OCI-LY1 (cell line): ENCODE measurements around the gene NKAIN2.
"Not testable (repeated sequence)": the region's sequence is repeated elsewhere in the genome, so short reads cannot be mapped to it uniquely, and the experiment has no call there.

Experiments used
- H2AFZ ChIP-seq: fragments of 200-600 bp; sonication (generic), shearing (Covaris generic); 2 replicates; pipeline ENCODE4 v1.6.0; 2014; ENCODE audit warnings: antibody characterized with exemption, mild to moderate bottlenecking, low read length
- H3F3A ChIP-seq: fragments of 200-600 bp; sonication (generic), shearing (Covaris generic); 2 replicates; pipeline ENCODE4 v1.6.0; 2014; ENCODE audit warnings: mild to moderate bottlenecking, antibody characterized with exemption, low read length, moderate library complexity; ENCODE audit not compliant: insufficient read depth
- H3K27ac ChIP-seq: fragments of 200-600 bp; sonication (generic); 2 replicates; pipeline ENCODE4 v1.5.1; 2014; ENCODE audit warnings: low read length, mixed run types, mild to moderate bottlenecking, low read depth; ENCODE audit not compliant: poor library complexity, severe bottlenecking
- H3K27me3 ChIP-seq: fragments of 200-600 bp; sonication (generic); 2 replicates; pipeline ENCODE4 v1.6.0; 2014; ENCODE audit warnings: antibody characterized with exemption, mild to moderate bottlenecking, low read length, moderate library complexity; ENCODE audit not compliant: insufficient read depth
- H3K36me3 ChIP-seq: fragments of 200-600 bp; sonication (generic); 2 replicates; pipeline ENCODE4 v1.6.1; 2014; ENCODE audit warnings: mild to moderate bottlenecking, antibody characterized with exemption, low read length, moderate library complexity, mixed read lengths; ENCODE audit not compliant: insufficient read depth
- H3K4me1 ChIP-seq: fragments of 200-600 bp; sonication (generic); 2 replicates; pipeline ENCODE4 v1.5.1; 2014; ENCODE audit warnings: mild to moderate bottlenecking, low read length, moderate library complexity; ENCODE audit not compliant: insufficient read depth, severe bottlenecking
- H3K4me2 ChIP-seq: fragments of 200-600 bp; sonication (generic), shearing (Covaris generic); 2 replicates; pipeline ENCODE4 v1.6.1; 2014; ENCODE audit warnings: low read length
- H3K4me3 ChIP-seq: fragments of 200-600 bp; sonication (generic); 2 replicates; pipeline ENCODE4 v1.5.1; 2014; ENCODE audit warnings: low read length, low read depth, mild to moderate bottlenecking, mixed read lengths; ENCODE audit not compliant: poor library complexity, severe bottlenecking
- H3K79me2 ChIP-seq: fragments of 200-600 bp; shearing (Covaris generic); 2 replicates; pipeline ENCODE4 v1.6.1; 2016; ENCODE audit warnings: mixed run types, low read length, mixed read lengths; ENCODE audit not compliant: insufficient read depth
- H3K9ac ChIP-seq: fragments of 200-600 bp; sonication (generic), shearing (Covaris generic); 2 replicates; pipeline ENCODE4 v1.6.1; 2014; ENCODE audit warnings: mild to moderate bottlenecking, low read length, mixed read lengths
- H3K9me2 ChIP-seq: fragments of 200-600 bp; sonication (generic), shearing (Covaris generic); 2 replicates; pipeline ENCODE4 v1.6.1; 2014; ENCODE audit warnings: low read depth, mild to moderate bottlenecking, low read length, mixed read lengths
- H3K9me3 ChIP-seq: fragments of 200-600 bp; shearing (Covaris generic); 2 replicates; pipeline ENCODE4 v1.6.1; 2014; ENCODE audit warnings: low read length, mixed read lengths
- H4K20me1 ChIP-seq: fragments of 200-600 bp; sonication (generic), shearing (Covaris generic); 2 replicates; pipeline ENCODE4 v1.6.0; 2016; ENCODE audit warnings: mild to moderate bottlenecking, low read length; ENCODE audit not compliant: insufficient read depth
- CTCF ChIP-seq: fragments of 200-600 bp; sonication (generic), shearing (Covaris generic); IDR thresholded peaks from 2 replicates; pipeline ENCODE4 v1.5.1; 2017; ENCODE audit warnings: mild to moderate bottlenecking, antibody characterized with exemption, low read length, moderate library complexity, mixed read lengths
- EZH2 ChIP-seq: fragments of 200-600 bp; sonication (generic), shearing (Covaris generic); IDR thresholded peaks from 2 replicates; pipeline ENCODE4 v1.8.0; 2017; ENCODE audit warnings: borderline replicate concordance, mixed run types, mild to moderate bottlenecking, antibody characterized with exemption, low read length, moderate library complexity, mixed read lengths

NKAIN2 gene

GRCh38 chr6:123909989-123910388, 106.3 kb downstream of the NKAIN2 start:
- H4K20me1 ChIP-seq, result no peaks in the 10 kb centered on the region
- H3K36me3 ChIP-seq, result no peaks in the 10 kb centered on the region
- H2AFZ ChIP-seq, result no peak overlapping the region
- H3K4me2 ChIP-seq, result no peak overlapping the region
- no peaks in the 10 kb centered on the region for H3K4me1 ChIP-seq
- H3K4me3 ChIP-seq, result no peak overlapping the region
- no peaks in the 10 kb centered on the region for H3K27me3 ChIP-seq
- no peaks in the 10 kb centered on the region for H3K9me2 ChIP-seq
- H3F3A ChIP-seq, result no peaks in the 10 kb centered on the region
- no peaks in the 10 kb centered on the region for H3K79me2 ChIP-seq
- no peak overlapping the region for H3K9ac ChIP-seq
- H3K27ac ChIP-seq, result no peak overlapping the region
- no peaks in the 10 kb centered on the region for H3K9me3 ChIP-seq
- no peak for TF ChIP-seq CTCF
- TF ChIP-seq EZH2, result no peak

GRCh38 chr6:123913863-123914262, 110.2 kb downstream of the NKAIN2 start:
- Histone ChIP-seq H4K20me1 (no peaks in the 10 kb centered on the region), H3F3A (no peaks in the 10 kb centered on the region), H3K9me3 (no peaks in the 10 kb centered on the region), H3K79me2 (no peaks in the 10 kb centered on the region), H3K9me2 (no peaks in the 10 kb centered on the region), H3K4me2 (no peak overlapping the region), H2AFZ (no peak overlapping the region), H3K4me3 (no peak overlapping the region), H3K4me1 (no peaks in the 10 kb centered on the region), H3K9ac (no peak overlapping the region), H3K27me3 (no peaks in the 10 kb centered on the region), H3K36me3 (no peaks in the 10 kb centered on the region), H3K27ac (no peak overlapping the region)
- TF ChIP-seq CTCF (no peak), EZH2 (no peak)

GRCh38 chr6:123923379-123923778, 119.7 kb downstream of the NKAIN2 start:
- H3K27ac ChIP-seq, H3K9me3 ChIP-seq, H3K27me3 ChIP-seq, H3K4me1 ChIP-seq, H2AFZ ChIP-seq, H3K9ac ChIP-seq, H3K36me3 ChIP-seq, H3K4me3 ChIP-seq, H3K4me2 ChIP-seq, H3F3A ChIP-seq, H4K20me1 ChIP-seq, H3K79me2 ChIP-seq, H3K9me2 ChIP-seq: not testable (repeated sequence)

DNA sequence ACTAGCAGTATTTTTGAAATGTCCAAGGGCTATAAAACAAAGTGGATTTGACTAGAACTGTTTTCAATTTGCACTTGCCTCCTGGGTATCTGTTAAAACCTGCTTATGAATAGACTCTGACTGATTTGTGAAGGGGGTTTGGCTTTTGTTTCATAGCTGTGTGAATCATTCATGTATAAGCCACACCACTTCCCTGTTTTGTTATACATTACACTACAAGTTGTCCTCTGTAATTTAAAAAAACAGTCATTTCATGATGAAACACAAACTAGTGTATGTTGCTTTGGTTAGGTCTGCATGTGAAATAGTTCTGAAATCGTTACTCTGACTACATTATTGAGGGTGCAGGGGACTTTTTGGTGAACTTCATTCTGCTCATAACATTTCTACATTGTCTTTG, 121.7 kb downstream of the NKAIN2 start:
- no peak overlapping the region for H3K27ac ChIP-seq
- no peaks in the 10 kb centered on the region for H3K4me1 ChIP-seq
- no peak overlapping the region for H2AFZ ChIP-seq
- no peak for TF ChIP-seq EZH2
- no peak for TF ChIP-seq CTCF
- H3K9me3 ChIP-seq, result no peaks in the 10 kb centered on the region
- H3K9ac ChIP-seq, result no peak overlapping the region
- H3F3A ChIP-seq, result no peaks in the 10 kb centered on the region
- H3K9me2 ChIP-seq, result no peaks in the 10 kb centered on the region
- no peaks in the 10 kb centered on the region for H3K36me3 ChIP-seq
- H3K4me2 ChIP-seq, result no peak overlapping the region
- H3K4me3 ChIP-seq, result no peak overlapping the region
- no peaks in the 10 kb centered on the region for H3K79me2 ChIP-seq
- H3K27me3 ChIP-seq, result no peaks in the 10 kb centered on the region
- H4K20me1 ChIP-seq, result no peaks in the 10 kb centered on the region
